Cardiac muscle cell (in vitro differentiated cells and primary cell): ENCODE data around the gene RNU5B-1. TPM values are rescaled to one million over a fixed set of nuclear protein-coding genes. Genes with fewer than 3 reads are reported as not detected.

Source experiments
- DNase-seq, 2 donors: peaks; one replicate each; pipeline versions ENCODE4 v3.0.0 to v3.0.0-alpha.2; 2010 to 2017; ENCODE audit warnings: low read depth in 1 of 2, low spot score in 1 of 2
- H3K27ac ChIP-seq: fragments of 200-600 bp; sonication (generic); 2 replicates; pipeline ENCODE4 v1.5.1; 2016
- H3K27me3 ChIP-seq: fragments of 200-600 bp; sonication (generic); 2 replicates; pipeline ENCODE4 v1.6.0; 2016; ENCODE audit warnings: control low read depth
- H3K36me3 ChIP-seq: fragments of 200-600 bp; sonication (generic); 2 replicates; pipeline ENCODE4 v1.5.1; 2016; ENCODE audit warnings: control low read depth
- H3K4me1 ChIP-seq: fragments of 200-600 bp; sonication (generic); 2 replicates; pipeline ENCODE4 v1.8.1; 2017; ENCODE audit warnings: low read depth, mild to moderate bottlenecking, mixed run types
- H3K4me3 ChIP-seq: fragments of 200-600 bp; sonication (generic); 2 replicates; pipeline ENCODE4 v1.5.1; 2016; ENCODE audit warnings: mild to moderate bottlenecking
- H3K9me3 ChIP-seq: fragments of 200-600 bp; sonication (generic); 2 replicates; pipeline ENCODE4 v1.5.1; 2017; ENCODE audit warnings: low read depth, mild to moderate bottlenecking, control low read depth
- polyA plus RNA-seq: library from polyadenylated mRNA; unstranded; fragments of >200 nt; fragmentation: Nextera tagmentation; extraction: Ambion mirVana; gene quantifications from 2 replicates; pipeline ENCODE4 v1.2.1, GENCODE V29; 2016
- total RNA-seq: library from RNA; depleted of rRNA; stranded (reverse); fragments of >200 nt; gene quantifications from 2 replicates; pipeline ENCODE4 v1.2.3, GENCODE V29; 2016
- TF ChIP-seq, protein P1 (sequence below): IDR thresholded peaks from 2 replicates; pipeline ENCODE4 v1.5.1; 2012; ENCODE audit warnings: low read depth, mild to moderate bottlenecking, low read length

Gene RNU5B-1
- total and polyA plus RNA-seq, 2 experiments from 2014 or later, result not detected

DNA sequence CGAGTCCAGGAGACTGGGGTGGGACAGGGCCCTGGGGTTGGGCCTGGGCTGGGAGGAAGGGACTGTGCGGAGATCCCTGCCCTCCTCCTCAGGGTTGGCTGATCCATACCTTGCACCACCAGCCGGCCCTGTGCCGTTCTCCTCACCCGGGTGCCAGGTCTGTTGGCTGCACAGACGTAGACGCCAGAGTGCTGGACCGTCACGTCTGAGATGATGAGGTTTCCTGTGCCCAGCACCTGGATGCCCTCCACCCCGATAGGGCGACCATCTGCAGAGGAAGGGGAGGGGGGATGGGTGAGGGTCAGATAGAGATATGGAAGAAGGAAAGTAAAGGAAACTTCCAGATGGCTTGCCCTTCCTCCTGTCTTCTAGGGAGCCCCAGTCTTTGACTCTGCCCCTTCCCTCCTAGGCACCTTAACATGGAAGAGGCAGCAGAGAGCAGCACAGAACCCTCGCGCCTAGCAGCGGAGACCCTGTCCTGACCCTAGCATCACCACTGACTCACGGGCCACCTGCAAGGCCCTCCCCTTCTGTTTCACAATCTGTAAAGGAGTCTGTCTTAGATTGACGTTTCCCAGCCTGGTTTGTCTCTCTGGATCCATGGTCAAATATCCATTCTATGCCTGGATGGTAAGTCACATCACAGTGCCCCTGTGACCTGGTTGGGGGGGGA, 28.8 kb downstream of the RNU5B-1 start:
- Histone ChIP-seq H3K9me3 (no peaks in the 10 kb centered on the region), H3K4me1 (peaks cover 18% of the 10 kb centered on the region)
- DNase-seq, result no peak

DNA sequence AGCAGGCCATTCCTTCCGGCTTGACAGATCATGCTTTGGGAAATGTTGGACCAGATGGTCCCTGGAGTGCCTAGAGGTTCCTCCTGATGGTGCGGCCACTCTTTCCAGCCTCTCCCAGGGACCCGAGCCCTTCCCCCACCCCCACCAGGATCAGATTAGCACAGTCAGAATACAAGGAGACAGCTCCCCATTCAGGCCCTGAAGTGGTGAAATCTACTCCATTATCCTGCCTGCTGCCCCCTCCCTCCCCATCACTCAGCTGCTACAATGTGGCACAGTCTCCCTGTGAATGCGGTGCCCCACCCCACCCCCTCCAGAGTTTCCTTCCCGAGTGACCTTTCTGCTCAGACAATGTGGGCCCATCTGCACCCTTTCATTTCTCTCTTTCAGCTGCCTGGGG, 29.4 kb downstream of the RNU5B-1 start:
- TF ChIP-seq, protein P1, sequence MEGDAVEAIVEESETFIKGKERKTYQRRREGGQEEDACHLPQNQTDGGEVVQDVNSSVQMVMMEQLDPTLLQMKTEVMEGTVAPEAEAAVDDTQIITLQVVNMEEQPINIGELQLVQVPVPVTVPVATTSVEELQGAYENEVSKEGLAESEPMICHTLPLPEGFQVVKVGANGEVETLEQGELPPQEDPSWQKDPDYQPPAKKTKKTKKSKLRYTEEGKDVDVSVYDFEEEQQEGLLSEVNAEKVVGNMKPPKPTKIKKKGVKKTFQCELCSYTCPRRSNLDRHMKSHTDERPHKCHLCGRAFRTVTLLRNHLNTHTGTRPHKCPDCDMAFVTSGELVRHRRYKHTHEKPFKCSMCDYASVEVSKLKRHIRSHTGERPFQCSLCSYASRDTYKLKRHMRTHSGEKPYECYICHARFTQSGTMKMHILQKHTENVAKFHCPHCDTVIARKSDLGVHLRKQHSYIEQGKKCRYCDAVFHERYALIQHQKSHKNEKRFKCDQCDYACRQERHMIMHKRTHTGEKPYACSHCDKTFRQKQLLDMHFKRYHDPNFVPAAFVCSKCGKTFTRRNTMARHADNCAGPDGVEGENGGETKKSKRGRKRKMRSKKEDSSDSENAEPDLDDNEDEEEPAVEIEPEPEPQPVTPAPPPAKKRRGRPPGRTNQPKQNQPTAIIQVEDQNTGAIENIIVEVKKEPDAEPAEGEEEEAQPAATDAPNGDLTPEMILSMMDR, result no peak
- H3K36me3 ChIP-seq, result no peaks in the 10 kb centered on the region
- no peak for DNase-seq
- H3K27me3 ChIP-seq, result no peaks in the 10 kb centered on the region
- H3K9me3 ChIP-seq, result no peaks in the 10 kb centered on the region
- no peak overlapping the region for H3K27ac ChIP-seq
- no peak overlapping the region for H3K4me3 ChIP-seq
- peaks cover 18% of the 10 kb centered on the region for H3K4me1 ChIP-seq

More for the DNA sequence above, 28.8 kb downstream of the RNU5B-1 start:
- TF ChIP-seq, protein P1, result no peak
- Histone ChIP-seq H3K27me3 (no peaks in the 10 kb centered on the region), H3K4me3 (no peak overlapping the region), H3K36me3 (no peaks in the 10 kb centered on the region), H3K27ac (no peak overlapping the region)

DNA sequence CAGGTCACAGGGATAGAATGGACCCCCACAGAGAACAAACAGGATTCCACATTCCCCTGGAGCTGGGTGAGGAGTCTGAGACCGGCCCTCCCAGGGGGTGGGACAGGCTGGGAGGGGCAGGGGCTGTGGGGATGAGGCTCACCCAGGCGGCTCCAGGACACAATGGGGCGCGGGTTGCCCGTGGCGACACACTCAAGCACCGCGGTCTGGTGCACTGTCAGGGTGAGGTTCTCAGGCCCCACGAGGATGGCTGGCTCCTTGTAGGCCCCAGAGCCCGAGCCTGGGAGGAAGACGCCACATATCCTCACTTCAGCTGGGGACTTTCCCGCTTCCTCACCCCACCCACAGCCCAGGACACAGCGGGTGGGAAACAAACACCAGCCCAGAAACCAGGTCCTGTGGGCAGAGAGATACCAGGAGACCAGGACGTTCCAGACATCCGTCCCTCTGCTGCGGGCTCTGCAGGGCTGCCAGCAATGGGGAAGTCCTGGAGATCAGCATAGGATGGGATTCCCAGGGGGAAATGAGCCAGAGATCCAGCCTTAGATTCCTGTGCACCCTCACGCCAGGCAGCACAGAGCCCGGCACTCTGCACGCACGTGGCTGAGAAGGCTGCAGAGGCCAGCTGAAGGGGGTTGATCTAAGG, 30.2 kb downstream of the RNU5B-1 start:
- Histone ChIP-seq H3K36me3 (no peaks in the 10 kb centered on the region), H3K9me3 (no peaks in the 10 kb centered on the region), H3K4me1 (peaks cover 18% of the 10 kb centered on the region), H3K27ac (no peak overlapping the region), H3K4me3 (no peak overlapping the region), H3K27me3 (no peaks in the 10 kb centered on the region)
- DNase-seq, result no peak
- TF ChIP-seq, protein P1, result no peak

DNA sequence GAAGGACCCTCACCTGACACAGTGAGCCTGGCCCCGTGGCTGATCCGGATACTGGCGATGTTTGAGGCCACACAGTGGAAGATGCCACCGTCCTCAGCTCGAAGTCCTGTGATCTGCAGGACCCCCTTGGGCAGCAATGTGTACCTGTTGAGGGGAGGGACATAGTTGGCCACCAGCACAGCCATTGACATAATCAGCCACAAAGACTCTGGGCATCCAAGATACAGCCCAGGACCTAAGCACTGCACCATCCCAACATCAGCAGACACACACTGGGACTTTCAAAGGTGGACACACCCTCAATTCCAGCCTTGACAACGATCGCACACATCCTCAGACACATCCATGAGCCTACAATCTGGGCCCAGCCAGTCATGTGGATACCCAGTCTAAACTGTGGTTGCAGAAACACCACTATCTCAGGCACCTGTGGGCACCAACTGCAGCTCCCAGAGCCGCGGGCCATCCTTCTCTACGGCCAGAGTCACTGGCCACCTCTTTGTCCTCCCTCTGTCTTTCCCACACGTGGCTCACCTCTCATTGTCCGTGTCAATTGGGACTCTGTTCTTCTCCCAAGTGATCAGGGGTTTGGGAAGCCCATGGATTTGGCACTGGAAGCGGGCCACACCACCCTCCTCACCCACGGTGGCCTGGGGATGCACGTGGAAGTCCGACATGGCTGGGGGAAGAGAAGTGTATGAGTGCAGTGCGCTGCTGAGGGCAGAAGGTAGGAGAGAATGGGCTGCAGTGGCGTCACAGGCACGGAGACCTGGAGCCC, 31.0 kb downstream of the RNU5B-1 start:
- no peaks in the 10 kb centered on the region for H3K27me3 ChIP-seq
- peaks cover 25% of the 10 kb centered on the region for H3K4me1 ChIP-seq
- H3K9me3 ChIP-seq, result no peaks in the 10 kb centered on the region
- DNase-seq, result no peak
- TF ChIP-seq, protein P1, result no peak
- no peak overlapping the region for H3K4me3 ChIP-seq
- H3K36me3 ChIP-seq, result no peaks in the 10 kb centered on the region
- no peak overlapping the region for H3K27ac ChIP-seq

DNA sequence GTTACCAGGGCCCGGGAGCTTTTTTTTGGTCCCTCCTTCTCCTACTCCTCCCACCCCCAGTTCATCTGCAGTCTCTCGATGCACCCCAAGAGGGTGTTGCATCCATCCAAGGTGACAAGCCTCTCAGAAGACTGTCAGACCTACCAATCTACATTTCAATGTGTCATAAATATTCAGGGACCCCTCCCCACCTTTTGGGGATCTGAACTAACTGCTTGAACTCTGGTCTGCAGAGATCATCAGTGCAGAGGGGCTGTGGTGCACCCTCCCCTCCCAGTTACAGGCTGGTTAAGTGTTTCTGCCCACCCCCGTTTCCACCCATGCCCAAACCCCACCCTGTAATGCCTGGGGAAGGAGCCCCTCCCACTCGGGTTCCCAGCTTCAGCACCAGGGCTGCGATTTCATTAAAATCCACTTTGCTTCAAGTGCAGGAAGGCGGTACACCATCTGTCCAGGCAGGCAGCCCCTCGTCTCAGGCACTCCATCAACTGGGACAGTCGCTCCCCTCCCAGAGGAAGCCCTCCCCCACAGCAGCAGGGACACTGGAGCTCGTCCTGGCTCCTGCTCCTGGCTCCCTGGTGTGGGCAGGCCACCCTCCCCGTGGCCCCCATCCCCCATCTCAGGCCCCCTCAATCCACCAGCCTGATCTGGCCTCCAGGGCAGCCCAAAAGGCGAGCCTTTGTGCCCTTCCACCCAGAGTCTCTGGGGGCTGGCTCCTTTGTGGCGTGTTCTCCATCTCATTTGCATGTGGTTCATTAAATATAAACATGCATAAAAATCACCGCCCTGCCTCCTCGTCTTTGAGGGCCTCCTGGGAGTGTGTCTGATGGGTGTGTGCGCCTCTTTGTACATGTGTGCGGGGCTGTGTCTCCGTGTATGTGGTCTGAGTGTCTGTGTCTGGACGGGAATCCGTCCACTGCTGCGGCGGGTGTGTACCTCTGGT, 32.3 kb downstream of the RNU5B-1 start:
- no peak overlapping the region for H3K4me3 ChIP-seq
- no peaks in the 10 kb centered on the region for H3K9me3 ChIP-seq
- H3K36me3 ChIP-seq, result no peaks in the 10 kb centered on the region
- TF ChIP-seq, protein P1, result no peak
- no peaks in the 10 kb centered on the region for H3K27me3 ChIP-seq
- no peak overlapping the region for H3K27ac ChIP-seq
- peaks cover 26% of the 10 kb centered on the region for H3K4me1 ChIP-seq
- DNase-seq, result no peak
